ENCODE data around the gene CRACDL.

The CRACDL gene

GRCh38 chr2:98827625-98828368, 108.2 kb downstream of the CRACDL start:
- no peak for TF ChIP-seq CTCF (conservative IDR thresholded peaks at IDR 0.05; ENCODE audit: low read depth, low read length)
- no peak overlapping the region for H3K4me3 ChIP-seq (ENCODE audit: low read depth, low read length)

GRCh38 chr2:98826856-98827255, 109.2 kb downstream of the CRACDL start:
- no peak for DNase-seq (ENCODE audit: low read depth)

More at GRCh38 chr2:98827625-98828368, 108.2 kb downstream of the CRACDL start:
- no peak for DNase-seq (ENCODE audit: low read depth)

DNA sequence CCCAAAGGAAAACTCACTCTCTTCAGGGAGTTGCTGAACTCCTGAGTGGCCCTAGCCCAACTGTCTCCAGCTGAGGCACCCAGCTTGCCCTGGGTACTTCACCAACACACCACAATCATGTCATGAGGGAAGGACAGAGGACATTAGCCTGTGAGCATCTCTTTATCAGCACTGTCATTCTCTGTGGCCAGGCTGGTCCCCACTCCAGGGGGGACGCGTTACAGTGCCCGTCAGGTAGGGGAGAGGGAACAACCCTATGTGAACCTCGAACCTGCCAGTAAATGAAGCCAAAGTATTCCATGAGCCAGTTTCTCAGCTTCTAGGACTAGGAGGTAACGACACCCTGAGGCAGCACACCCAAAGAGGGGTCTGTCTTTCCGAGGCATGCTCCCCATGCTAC, 110.2 kb downstream of the CRACDL start:
- no peak for DNase-seq (ENCODE audit: low read depth)
- no peak for TF ChIP-seq CTCF (conservative IDR thresholded peaks at IDR 0.05; ENCODE audit: low read depth, low read length)
- H3K4me3 ChIP-seq (ENCODE audit: low read depth, low read length) = no peak overlapping the region

More at GRCh38 chr2:98826856-98827255, 109.2 kb downstream of the CRACDL start:
- H3K4me3 ChIP-seq (ENCODE audit: low read depth, low read length) = no peak overlapping the region
- no peak for TF ChIP-seq CTCF (conservative IDR thresholded peaks at IDR 0.05; ENCODE audit: low read depth, low read length)

DNA sequence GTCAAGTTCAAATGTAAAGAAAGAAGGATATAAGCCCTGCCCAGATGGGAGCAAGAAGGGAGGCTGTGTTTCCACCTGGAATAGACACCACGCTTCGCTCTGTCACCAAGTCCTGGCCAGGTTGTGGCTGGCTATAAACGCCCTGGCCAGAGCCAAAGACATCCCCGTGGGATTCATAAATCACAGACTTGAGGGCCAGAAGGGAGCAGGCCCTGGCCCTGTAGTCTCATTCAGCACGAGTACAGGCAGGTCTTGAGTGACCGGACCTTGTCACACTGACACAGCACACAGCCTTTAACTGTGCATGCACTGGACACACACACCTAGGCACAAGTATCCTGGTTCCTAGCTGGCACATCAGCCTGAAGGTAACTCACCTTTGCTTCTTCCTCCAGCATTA, 110.6 kb downstream of the CRACDL start:
- no peak for TF ChIP-seq CTCF (conservative IDR thresholded peaks at IDR 0.05; ENCODE audit: low read depth, low read length)
- H3K4me3 ChIP-seq (ENCODE audit: low read depth, low read length) = no peak overlapping the region
- DNase-seq (ENCODE audit: low read depth) = no peak

DNA sequence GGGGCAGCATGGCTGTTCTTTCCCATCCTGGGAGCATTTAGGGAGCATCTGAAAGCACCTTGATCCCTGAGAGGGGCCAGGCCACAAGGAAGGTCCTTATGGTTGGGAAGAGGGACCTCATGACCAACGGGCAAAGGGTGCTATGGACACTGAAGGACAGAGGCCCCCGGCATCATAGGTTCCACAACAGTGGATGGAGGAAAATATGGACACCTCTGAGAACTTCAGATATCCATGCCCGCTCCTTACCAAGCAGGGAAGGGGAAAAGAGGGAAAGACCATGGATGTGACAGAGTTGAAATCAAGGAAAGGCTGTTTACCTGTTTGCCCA, 111.0 kb downstream of the CRACDL start:
- DNase-seq (ENCODE audit: low read depth) = no peak
- TF ChIP-seq CTCF (conservative IDR thresholded peaks at IDR 0.05; ENCODE audit: low read depth, low read length) = no peak
- H3K4me3 ChIP-seq (ENCODE audit: low read depth, low read length) = no peak overlapping the region

GRCh38 chr2:98824256-98825019, 111.6 kb downstream of the CRACDL start:
- no peak overlapping the region for H3K4me3 ChIP-seq (ENCODE audit: low read depth, low read length)
- DNase-seq (ENCODE audit: low read depth) = no peak
- TF ChIP-seq CTCF (conservative IDR thresholded peaks at IDR 0.05; ENCODE audit: low read depth, low read length) = no peak
